Endothelial cell (in vitro differentiated cells): Measurements from ENCODE around the gene TCAP. TPM values are rescaled to one million over a fixed set of nuclear protein-coding genes. Genes with fewer than 3 reads are reported as not detected.

ENCODE experiments used
- DNase-seq: peaks from one replicate; pipeline ENCODE4 v3.0.0; 2021; ENCODE audit warnings: low spot score
- H3K27ac Mint-ChIP-seq: one replicate; pipeline ENCODE4 v1.8.0; 2021; ENCODE audit warnings: mixed read lengths, inconsistent platforms; ENCODE audit not compliant: unreplicated experiment
- H3K27me3 Mint-ChIP-seq: one replicate; pipeline ENCODE4 v1.8.0; 2021; ENCODE audit warnings: mild to moderate bottlenecking, moderate library complexity, mixed read lengths, inconsistent platforms; ENCODE audit not compliant: unreplicated experiment
- H3K36me3 Mint-ChIP-seq: one replicate; pipeline ENCODE4 v1.8.0; 2021; ENCODE audit warnings: mild to moderate bottlenecking, low read depth, mixed read lengths, inconsistent platforms; ENCODE audit not compliant: unreplicated experiment
- H3K4me1 Mint-ChIP-seq: one replicate; pipeline ENCODE4 v1.8.0; 2021; ENCODE audit warnings: mild to moderate bottlenecking, mixed read lengths, inconsistent platforms; ENCODE audit not compliant: unreplicated experiment
- H3K4me3 Mint-ChIP-seq: one replicate; pipeline ENCODE4 v1.8.0; 2021; ENCODE audit warnings: mild to moderate bottlenecking, mixed read lengths, inconsistent platforms; ENCODE audit not compliant: unreplicated experiment
- H3K9me3 Mint-ChIP-seq: one replicate; pipeline ENCODE4 v1.8.0; 2021; ENCODE audit warnings: mixed read lengths, inconsistent platforms; ENCODE audit not compliant: unreplicated experiment
- total RNA-seq: library from RNA; stranded (reverse); fragmentation: NEBNext Ultra II Directional; extraction: Animal tissue kit (Norgen Biotek cat#: 25700); gene quantifications from one replicate; pipeline ENCODE4 v1.2.1, GENCODE V29; 2021; ENCODE audit not compliant: unreplicated experiment
- TF ChIP-seq, protein P1 (sequence below): fragments of 200-600 bp; sonication (generic); IDR thresholded peaks from one replicate; pipeline ENCODE4 v1.5.0; 2021; ENCODE audit warnings: antibody characterized with exemption; ENCODE audit not compliant: unreplicated experiment

TCAP gene
- total RNA-seq, 1 donor from 2014 or later = 1.2 TPM

DNA sequence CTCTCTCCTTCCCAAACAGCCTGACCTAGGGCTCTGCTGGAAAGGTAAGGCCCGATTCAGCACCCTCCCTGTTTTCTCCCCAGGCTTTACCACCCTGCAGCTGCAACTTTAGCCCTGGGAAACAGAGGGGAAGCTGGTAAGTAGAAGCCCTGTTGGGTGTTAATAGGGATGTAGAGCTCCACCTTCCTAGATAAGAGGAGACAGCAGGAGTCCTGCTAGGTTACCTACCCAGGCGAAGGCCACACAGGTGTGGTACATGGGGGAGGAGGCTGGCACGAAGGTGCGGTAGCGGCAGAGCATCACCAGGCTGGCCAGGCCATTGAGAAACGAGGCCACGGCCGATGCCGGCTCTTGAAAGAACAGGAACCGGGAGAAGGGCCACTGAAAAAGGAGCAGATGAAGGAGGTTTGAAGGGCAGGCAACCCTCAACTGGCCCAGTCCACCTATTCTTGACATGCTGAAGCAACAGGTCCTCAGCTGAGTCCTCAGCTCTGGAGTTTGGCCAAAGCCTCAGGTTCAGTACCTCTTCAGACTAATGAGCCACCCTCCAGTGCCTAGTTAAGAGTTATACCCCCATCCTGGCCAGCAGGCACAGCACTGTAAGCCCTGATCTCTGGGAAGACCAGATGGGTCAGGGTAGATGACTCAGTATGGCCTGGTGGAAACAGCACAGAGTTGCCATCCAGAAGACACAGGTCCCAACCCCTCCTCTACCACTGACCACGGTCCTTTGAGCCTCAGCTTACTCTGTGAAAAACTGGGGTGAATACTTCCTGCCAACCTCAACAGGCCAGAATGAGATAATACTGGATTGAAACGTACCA lies 19.4 kb downstream of the TCAP start:
- Mint-ChIP-seq H3K4me1 (peaks cover 20% of the 10 kb centered on the region), H3K36me3 (peaks cover 10% of the 10 kb centered on the region), H3K27me3 (no peaks in the 10 kb centered on the region), H3K4me3 (peak overlapping the region; percentile 51), H3K9me3 (no peaks in the 10 kb centered on the region), H3K27ac (no peak overlapping the region)
- TF ChIP-seq, protein P1, sequence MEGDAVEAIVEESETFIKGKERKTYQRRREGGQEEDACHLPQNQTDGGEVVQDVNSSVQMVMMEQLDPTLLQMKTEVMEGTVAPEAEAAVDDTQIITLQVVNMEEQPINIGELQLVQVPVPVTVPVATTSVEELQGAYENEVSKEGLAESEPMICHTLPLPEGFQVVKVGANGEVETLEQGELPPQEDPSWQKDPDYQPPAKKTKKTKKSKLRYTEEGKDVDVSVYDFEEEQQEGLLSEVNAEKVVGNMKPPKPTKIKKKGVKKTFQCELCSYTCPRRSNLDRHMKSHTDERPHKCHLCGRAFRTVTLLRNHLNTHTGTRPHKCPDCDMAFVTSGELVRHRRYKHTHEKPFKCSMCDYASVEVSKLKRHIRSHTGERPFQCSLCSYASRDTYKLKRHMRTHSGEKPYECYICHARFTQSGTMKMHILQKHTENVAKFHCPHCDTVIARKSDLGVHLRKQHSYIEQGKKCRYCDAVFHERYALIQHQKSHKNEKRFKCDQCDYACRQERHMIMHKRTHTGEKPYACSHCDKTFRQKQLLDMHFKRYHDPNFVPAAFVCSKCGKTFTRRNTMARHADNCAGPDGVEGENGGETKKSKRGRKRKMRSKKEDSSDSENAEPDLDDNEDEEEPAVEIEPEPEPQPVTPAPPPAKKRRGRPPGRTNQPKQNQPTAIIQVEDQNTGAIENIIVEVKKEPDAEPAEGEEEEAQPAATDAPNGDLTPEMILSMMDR = no peak
- DNase-seq = no peak

DNA sequence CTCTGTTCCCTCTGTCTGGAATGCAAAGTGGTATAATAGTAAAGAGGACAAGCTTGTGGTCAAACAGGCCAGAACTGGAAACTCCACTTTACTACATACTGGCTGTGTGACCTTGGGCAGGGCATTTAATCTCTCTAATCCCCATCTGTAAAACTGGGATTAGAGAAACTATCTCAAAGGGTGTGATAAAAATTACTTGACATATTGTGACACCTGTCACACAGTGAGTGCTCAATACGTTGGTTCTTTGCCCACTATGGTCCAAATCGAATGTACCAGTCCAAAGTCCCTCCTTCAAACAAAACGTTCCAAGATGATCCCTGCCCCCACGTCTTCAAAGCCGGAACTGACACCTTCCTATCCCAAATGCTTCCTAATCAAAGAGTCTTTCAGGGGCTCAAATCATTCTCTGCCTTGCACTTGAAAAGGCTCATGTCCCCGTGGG lies 22.0 kb downstream of the TCAP start:
- Mint-ChIP-seq H3K36me3 (peaks cover 10% of the 10 kb centered on the region), H3K4me3 (peak overlapping the region; percentile 94), H3K9me3 (no peaks in the 10 kb centered on the region), H3K27ac (peak overlapping the region; percentile 53), H3K4me1 (peaks cover 13% of the 10 kb centered on the region), H3K27me3 (no peaks in the 10 kb centered on the region)
- TF ChIP-seq, protein P1 = no peak
- DNase-seq = no peak

DNA sequence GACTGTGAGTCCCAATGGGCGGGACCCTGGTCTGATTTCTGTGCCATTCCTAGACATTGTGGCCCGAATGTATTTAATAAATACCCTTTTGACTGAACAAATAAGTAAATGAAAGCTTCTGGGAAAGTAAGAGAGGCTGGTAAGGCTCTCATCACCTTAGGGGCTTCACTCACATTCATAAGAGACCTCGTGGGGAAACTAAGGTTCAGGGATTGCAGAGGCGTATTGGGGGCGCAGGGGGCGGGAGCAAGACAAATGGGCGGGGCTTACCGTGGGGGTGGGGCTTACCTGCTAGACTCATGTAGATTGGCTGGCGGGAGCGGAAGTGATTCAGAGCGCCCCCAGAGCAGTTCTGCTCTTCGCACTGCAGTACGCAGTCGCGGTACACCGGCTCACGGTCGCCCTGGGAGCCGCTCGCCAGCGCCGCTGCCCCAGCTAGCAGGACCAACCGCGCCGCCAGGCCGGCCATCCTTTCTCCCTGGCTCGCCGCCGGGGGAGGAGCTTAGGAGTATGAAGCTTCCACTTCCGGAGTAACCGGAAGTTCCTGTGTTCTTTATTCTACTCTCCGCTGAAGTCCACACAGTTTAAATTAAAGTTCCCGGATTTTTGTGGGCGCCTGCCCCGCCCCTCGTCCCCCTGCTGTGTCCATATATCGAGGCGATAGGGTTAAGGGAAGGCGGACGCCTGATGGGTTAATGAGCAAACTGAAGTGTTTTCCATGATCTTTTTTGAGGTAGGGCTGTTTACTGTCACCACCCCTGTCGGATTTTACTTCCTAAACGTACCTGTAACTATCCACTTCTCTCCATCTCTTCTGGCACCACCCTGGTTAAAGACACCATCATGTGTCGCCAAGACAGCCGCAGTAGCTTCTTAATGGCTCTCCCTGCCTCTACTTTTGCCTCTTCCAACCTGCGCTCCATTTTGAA lies 22.7 kb downstream of the TCAP start, which contains the start of gene PGAP3:
PGAP3 (minus strand) TSS at position 512 of the 929 bp plus-strand sequence; CDS start at position 469, 43 bp downstream.
- no peaks in the 10 kb centered on the region for H3K27me3 Mint-ChIP-seq
- no peaks in the 10 kb centered on the region for H3K9me3 Mint-ChIP-seq
- H3K27ac Mint-ChIP-seq = peak within 1 kb of the TSS; percentile 95
- H3K36me3 Mint-ChIP-seq = peaks cover 10% of the 10 kb centered on the region
- TF ChIP-seq, protein P1 = no peak
- H3K4me1 Mint-ChIP-seq = peaks cover 13% of the 10 kb centered on the region
- DNase-seq = peak; percentile 81
- H3K4me3 Mint-ChIP-seq = peak within 1 kb of the TSS; percentile 94

DNA sequence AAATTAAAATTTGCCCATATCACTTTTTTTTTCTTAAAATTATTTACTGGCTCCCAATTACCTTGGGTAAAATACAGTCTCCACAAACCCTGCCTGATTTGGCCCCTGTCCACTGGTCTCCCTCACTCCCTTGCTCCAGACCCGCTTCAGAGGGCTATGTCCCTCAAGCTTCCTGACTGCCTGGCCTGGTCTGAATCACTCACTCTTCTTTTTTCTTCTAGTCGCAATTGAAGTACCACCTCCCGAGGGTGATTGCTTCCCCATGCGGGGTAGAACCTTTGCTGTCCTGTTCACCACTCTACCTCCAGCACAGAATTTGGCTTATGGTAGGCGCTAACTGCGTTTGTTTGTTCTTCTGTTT lies 23.3 kb downstream of the TCAP start:
- H3K27me3 Mint-ChIP-seq = no peaks in the 10 kb centered on the region
- H3K9me3 Mint-ChIP-seq = no peaks in the 10 kb centered on the region
- peaks cover 10% of the 10 kb centered on the region for H3K36me3 Mint-ChIP-seq
- H3K27ac Mint-ChIP-seq = peak overlapping the region; percentile 95
- H3K4me1 Mint-ChIP-seq = peaks cover 13% of the 10 kb centered on the region
- TF ChIP-seq, protein P1 = no peak
- no peak for DNase-seq
- H3K4me3 Mint-ChIP-seq = peak overlapping the region; percentile 94
